ENCODE measurements around the gene RBL2.
"Not testable (repeated sequence)": the region's sequence is repeated elsewhere in the genome, so short reads cannot be mapped to it uniquely, and the experiment has no call there.

The RBL2 gene

DNA sequence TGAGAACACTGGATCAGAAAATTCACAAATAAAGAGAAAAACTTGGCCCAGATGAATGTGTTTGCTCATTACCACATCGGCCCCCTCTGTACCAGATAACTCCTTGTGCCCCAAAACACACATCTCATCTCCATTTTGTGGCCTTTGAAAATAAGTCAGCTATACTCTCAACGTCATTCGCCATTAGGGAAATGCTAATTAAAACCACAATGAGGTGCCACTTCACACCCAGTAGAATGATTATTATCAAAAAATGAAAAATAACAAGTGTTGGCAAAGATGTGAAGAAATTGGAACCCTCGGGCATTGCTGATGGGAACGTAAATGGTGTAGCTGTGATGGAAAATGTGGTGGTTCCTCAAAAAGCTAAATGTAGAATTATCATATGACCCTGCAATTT lies 103.4 kb downstream of the RBL2 start:
- 93 to 100% methylated on average over 2 to 3 of the region's 5 CpGs for WGBS, 2 experiments (ENCODE audit: insufficient coverage in 2 of 2)
- Histone ChIP-seq H3K4me1 (ENCODE audit: control insufficient read depth, insufficient read depth, low read length, poor library complexity, severe bottlenecking) (no peaks in the 10 kb centered on the region), H3K27ac (ENCODE audit: low read depth, low read length, severe bottlenecking) (no peak overlapping the region), H3K4me3 (ENCODE audit: extremely low read depth, insufficient read depth, low read length, poor library complexity, severe bottlenecking) (no peak overlapping the region), H3K36me3 (ENCODE audit: control insufficient read depth, insufficient read depth, low read length) (no peaks in the 10 kb centered on the region), H3K9me3 (ENCODE audit: control insufficient read depth, low read length) (no peaks in the 10 kb centered on the region)

DNA sequence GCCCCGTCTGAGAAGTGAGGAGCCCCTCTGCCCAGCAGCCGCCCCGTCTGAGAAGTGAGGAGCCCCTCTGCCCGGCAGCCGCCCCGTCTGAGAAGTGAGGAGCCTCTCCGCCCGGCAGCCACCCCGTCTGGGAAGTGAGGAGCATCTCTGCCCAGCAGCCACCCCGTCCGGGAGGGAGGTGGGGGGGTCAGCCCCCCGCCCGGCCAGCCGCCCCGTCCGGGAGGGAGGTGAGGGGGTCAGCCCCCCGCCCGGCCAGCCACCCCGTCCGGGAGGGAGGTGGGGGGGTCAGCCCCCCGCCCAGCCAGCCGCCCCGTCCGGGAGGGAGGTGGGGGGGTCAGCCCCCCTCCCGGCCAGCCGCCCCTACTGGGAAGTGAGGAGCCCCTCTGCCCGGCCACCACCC lies 105.1 kb downstream of the RBL2 start:
- H3K9me3 ChIP-seq (ENCODE audit: control insufficient read depth, low read length); H3K27ac ChIP-seq (ENCODE audit: low read depth, low read length, severe bottlenecking); H3K4me1 ChIP-seq (ENCODE audit: control insufficient read depth, insufficient read depth, low read length, poor library complexity, severe bottlenecking); H3K4me3 ChIP-seq (ENCODE audit: extremely low read depth, insufficient read depth, low read length, poor library complexity, severe bottlenecking); H3K36me3 ChIP-seq (ENCODE audit: control insufficient read depth, insufficient read depth, low read length): not testable (repeated sequence)
- 93 to 100% methylated on average over 5 to 9 of the region's 27 CpGs for WGBS, 2 experiments (ENCODE audit: insufficient coverage in 2 of 2)

- not testable (repeated sequence) for H3K4me1 ChIP-seq (ENCODE audit: control insufficient read depth, insufficient read depth, low read length, poor library complexity, severe bottlenecking); H3K27ac ChIP-seq (ENCODE audit: low read depth, low read length, severe bottlenecking); H3K36me3 ChIP-seq (ENCODE audit: control insufficient read depth, insufficient read depth, low read length); H3K9me3 ChIP-seq (ENCODE audit: control insufficient read depth, low read length); H3K4me3 ChIP-seq (ENCODE audit: extremely low read depth, insufficient read depth, low read length, poor library complexity, severe bottlenecking)
- whole genome bisulfite sequencing, 2 experiments (ENCODE audit: insufficient coverage in 2 of 2), result 86 to 93% methylated on average over 4 to 5 of the region's 13 CpGs
These were observed 105.8 kb downstream of the RBL2 start for GRCh38 chr16:53539759-53540718.

Data from mesodermal cell (in vitro differentiated cells).